Mesenteric fat pad (tissue), 1 donor: ENCODE data around the gene MTNR1A. TPM values are rescaled to one million over a fixed set of nuclear protein-coding genes. Genes with fewer than 3 reads are reported as not detected.
"Not testable (repeated sequence)": the region's sequence is repeated elsewhere in the genome, so short reads cannot be mapped to it uniquely, and the experiment has no call there.

ENCODE experiments used
- DNase-seq: peaks from one replicate; pipeline ENCODE4 v3.0.0-alpha.2; 2020; ENCODE audit warnings: low spot score
- total RNA-seq: library from RNA; stranded (reverse); fragmentation: NEBNext Ultra II Directional; extraction: Animal tissue kit (Norgen Biotek cat#: 25700); gene quantifications from one replicate; pipeline ENCODE4 v1.2.1, GENCODE V29; 2021
- donor health status: DM: yes; HTN: yes; CAD: no.

MTNR1A gene
- total RNA-seq, 1 donor from 2014 or later = not detected

DNA sequence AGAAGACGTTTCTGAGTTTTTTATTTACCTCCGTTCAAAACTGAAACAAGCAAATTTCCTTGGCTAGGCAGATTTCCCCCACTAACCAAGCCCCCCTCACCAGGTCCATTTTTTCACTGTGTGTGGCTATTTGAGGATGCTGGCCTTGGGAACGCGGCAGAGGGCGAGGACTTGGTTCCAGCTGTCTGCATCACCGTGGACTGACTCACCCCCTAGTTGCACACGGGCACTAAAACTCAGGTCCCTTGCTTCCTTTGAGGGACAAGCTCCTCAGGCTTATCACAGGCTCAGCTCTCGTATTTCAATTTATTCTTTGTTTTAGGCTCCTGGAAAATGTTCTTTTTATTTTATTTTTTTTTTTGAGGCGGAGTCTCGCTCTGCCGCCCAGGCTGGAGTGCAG, 8.4 kb upstream of the MTNR1A start:
- DNase-seq = no peak

DNA sequence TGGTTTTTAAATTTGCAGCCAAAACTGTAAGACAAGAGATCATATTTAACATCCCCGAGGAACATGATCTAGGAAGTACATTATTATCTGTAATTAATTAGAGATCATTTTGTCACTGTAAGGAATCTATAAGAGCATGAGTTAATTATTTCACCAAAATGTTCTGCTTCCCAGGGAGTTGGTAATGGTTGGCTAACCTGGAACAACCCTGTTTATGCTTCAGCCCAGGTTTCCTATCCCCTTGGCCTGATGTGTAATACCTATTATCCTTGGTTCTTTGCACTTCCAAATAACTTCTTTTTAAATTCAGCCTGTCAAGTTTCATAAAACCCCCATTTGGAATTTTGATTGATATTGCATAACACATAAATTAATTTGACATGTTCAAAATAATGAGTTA, 6.4 kb upstream of the MTNR1A start:
- no peak for DNase-seq

DNA sequence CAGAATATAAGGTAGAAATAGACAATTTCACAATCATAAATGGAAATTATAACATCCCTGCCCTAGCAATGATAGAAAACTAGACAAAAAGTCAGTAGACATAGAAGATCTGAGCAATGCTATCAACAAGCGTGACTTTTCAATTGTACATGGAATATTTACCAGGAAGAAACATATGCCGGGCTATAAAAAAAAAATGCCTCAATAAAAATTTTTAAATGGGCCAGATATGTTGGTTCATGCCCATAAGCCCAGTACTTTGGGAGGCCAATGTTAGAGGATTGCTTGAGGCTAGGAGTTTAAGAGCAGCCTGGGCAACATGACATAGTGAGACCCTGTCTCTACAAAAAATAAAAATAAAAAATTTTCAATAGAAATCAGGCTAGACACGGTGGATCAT, 5.3 kb upstream of the MTNR1A start:
- DNase-seq = no peak

DNA sequence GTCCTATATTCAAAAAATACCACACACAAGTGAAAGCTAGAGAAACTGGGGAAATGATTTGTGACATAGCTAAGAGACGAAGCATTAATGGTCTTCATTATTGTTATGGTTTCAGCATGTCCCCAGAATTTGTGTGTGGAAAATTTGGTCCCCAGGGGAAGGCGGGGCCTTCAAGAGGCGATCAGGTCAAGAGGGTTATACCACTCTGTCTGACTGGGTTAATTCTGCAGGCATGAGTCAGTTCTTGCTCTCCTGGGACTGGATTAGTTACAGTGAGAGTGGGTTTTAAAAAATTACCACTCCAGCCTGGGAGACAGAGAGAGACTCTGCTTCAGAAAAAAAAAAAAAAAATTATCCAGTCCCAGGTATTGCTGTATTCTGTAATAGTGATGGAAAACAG, 2.1 kb upstream of the MTNR1A start:
- no peak for DNase-seq

DNA sequence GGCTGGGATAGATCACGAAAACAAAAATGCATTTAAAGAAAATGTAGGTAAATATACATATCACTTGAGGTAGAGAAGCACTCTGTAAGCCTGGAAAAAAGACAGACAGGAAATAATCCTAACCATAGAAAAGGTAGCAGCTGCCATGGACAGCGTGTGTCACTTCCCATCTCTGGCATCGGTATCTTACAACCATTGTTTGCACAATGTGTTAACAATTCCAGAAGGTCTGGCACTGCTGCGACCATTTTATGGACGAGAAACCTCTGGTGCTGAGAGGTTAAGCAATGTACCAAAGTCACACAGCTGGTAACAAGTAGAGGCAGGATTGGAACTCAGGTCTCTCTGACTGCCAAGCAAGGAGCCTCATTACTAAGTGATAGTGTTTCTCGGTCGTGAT, 1.7 kb upstream of the MTNR1A start:
- no peak for DNase-seq

DNA sequence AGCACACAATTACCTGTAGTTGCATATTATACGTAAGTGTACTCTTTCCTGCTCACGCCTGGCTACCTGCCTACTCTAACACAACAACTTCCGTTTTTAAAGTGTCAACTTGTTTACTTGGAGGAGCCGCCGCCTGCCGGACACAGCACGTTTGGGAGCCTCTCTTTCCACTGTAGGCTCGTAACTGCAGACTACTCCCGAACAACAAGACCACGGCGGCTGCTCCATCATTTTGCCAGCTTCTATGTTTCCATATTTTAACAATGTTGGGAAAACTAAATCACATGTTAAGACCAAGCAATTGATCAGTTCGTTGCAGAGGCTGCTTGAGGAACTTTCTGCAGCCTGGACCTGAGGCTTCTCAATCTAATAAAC, 841 bp downstream of the MTNR1A start:
- DNase-seq = peak; percentile 59

DNA sequence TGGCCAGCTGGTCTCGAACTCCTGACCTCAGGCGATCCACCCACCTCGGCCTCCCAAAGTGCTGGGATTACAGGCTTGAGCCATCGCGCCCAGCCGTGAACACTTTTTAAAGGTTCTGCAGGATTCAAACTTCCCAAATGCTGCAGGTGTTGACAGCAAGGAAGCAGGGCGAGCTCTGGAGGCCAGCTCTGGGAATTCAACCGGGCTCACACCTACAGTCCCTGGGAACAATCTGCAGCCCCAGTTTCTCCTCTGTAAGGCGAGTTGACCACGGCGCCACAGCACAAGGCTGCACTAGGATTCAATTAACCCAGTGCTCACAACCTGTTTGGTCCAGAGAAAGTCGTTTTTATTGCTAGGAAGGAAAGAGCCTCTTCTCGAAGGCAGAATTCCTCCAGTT, 1.6 kb downstream of the MTNR1A start:
- no peak for DNase-seq

DNA sequence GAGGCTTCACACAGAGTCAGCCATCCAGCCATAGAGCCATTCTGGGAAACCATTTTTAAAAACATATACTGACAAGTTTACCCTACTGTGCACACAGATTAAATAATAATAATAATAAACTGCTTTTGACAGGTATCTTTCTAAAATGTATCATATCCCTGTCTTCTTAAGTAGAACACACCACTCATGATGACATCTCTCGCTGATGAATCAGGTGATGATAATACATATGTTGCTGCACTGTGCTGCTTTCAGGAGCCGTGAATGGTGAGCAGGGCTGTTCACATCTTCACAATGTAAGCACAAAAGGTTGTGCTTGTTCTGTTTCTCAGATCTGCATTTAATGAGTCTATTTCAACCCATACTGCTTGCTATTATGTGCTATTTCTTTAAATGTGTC, 3.5 kb downstream of the MTNR1A start:
- DNase-seq = no peak

DNA sequence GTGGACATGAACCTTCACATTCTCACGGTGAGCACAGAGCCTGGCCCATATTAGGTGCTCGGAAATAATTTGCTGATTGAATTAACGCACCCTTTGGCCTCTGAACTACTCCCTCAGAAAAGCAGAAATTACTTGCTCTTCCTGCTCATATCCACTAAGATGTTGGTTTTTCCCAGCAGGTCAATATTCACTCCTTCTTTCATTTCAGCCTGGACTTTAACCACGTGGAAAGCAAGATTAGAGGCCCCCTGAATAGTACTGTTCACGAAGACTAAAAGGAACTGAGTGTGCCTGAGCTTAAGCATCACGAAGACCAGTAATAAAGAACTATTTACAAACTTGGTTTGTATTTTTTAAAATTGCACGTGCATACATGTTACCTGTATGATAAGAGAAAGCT, 9.9 kb downstream of the MTNR1A start:
- DNase-seq = no peak

DNA sequence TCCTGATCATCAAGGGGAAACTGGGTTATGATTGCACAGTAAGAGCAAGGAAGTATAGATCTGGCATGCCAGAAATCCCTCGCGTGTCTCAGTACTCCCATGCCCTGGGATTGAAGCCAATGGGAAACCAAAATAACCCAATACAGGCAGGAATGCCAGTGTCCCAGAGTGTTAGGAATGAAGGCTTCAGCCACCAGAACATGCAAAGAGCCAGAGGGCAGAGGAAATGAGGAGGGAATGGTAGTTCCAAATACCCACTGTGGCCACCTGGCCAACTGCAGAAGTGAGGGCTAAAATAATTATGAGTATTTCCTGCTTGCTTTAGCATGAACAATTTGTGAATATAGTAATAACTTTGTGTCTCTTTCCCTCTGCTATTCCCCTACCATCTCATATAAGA, 12.2 kb downstream of the MTNR1A start:
- no peak for DNase-seq

DNA sequence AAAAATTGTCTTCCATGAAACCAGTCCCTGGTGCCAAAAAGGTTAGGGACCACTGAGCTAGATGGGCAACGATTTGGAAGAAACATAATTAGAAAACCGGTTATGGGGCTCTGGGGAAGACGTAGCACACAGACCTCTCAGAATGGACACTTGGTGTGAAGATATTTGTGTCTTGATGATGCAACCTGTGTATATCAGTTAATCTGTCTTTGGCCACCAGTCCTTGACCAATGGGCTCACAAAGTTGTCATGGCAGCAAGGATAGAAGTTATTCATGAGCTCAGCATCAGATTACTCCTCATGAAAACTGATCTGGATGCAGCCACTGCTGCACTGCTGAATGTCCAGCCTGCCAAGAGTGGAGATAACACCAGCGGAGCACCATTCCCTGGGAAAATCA, 13.6 kb downstream of the MTNR1A start:
- no peak for DNase-seq

DNA sequence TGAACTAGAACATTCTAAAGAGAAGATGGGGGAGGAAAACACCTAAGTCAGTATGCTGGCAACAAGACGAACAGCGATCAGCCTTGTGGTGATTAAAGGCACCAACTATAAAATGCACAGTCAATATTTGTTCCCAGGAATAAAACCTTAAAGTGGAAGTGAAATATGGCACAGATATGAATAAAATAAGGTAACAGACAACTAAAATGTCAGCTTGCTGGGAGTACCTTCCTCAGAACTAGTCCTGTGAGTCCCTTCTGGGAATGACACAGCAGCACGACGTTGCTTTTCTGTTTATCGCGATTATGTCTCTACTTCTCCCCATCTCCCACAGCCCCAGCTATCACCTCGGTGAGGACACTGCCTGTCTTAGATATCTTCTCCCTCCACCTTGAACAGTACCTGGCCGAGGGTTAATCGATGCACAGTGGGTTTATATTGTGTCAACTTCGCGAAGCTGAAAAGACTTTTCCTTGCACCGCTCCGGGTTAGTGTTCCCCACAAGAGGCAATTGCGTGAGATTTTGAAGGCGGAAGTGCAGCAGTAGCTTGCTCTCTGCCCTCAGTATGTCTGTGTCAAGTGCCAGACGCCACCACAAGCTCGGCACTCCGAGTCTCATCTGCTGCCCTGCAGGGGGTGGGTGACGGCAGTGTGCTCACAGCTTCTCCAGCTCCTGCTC, 17.4 kb downstream of the MTNR1A start:
- DNase-seq = no peak

DNA sequence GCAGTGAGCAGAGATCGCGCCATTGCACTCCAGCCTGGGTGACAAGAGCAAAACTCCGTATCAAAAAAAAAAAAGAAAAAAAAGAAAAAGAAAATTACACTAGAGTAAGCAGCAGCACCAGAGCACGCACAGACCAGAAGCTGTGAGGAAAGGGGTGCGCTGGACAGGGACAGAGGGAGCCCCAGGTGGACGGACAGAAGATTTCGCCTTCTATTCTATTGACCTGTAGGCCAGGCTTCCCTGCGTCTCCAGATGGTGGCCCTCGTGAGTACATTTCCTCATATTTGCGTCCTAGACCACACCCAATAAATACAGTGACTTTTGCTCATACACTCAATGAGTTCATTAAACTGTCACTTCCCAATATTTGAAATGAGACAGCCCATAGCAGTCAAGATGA, 19.1 kb downstream of the MTNR1A start:
- DNase-seq = no peak

DNA sequence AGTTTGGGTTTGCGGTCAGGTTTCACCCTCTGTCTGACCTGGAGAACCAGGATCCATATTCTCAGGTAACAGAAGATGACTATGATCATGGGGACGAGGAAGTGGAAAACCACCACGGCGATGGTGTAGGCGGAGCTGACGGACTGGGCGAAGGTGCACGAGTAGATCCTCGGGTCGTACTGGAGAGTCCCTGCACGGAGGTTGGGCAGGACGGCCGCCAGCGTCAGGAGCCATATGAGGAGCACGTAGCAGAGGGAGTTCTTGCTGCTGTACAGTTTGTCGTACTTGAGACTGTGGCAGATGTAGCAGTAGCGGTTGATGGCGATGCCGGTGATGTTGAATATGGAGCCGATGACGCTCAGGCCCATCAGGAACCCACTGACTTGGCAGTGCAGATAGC, 21.3 kb downstream of the MTNR1A start:
- no peak for DNase-seq

DNA sequence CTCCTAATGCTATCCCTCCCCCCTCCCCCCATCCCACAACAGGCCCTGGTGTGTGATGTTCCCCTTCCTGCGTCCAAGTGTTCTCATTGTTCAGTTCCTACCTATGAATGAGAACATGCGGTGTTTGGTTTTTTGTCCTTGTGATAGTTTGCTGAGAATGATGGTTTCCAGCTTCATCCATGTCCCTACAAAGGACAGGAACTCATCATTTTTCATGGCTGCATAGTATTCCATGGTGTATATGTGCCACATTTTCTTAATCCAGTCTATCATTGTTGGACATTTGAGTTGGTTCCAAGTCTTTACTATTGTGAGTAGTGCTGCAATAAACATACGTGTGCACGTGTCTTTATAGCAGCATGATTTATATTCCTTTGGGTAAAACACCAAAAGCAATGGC, 31.4 kb downstream of the MTNR1A start:
- not testable (repeated sequence) for DNase-seq

DNA sequence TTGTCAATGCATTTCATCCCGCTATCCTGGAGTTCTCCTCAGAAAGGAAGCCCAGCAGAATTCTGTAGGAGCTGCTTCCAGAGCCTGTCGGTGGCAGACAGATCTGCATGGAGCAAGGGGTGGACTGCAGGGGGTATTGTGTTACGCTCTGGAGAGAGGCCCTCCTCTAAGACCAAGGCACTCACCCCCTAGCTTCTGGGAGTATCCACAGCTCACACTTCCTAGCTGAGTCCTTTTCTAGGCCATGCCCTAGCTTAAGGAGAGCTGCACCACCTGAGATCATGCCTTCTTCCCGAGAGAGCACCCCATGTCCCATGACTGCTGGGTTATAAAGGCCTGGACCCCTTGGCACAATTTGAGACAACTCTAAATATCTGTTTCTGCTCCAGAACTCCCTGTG, 39.1 kb downstream of the MTNR1A start:
- peak; percentile 28 for DNase-seq

DNA sequence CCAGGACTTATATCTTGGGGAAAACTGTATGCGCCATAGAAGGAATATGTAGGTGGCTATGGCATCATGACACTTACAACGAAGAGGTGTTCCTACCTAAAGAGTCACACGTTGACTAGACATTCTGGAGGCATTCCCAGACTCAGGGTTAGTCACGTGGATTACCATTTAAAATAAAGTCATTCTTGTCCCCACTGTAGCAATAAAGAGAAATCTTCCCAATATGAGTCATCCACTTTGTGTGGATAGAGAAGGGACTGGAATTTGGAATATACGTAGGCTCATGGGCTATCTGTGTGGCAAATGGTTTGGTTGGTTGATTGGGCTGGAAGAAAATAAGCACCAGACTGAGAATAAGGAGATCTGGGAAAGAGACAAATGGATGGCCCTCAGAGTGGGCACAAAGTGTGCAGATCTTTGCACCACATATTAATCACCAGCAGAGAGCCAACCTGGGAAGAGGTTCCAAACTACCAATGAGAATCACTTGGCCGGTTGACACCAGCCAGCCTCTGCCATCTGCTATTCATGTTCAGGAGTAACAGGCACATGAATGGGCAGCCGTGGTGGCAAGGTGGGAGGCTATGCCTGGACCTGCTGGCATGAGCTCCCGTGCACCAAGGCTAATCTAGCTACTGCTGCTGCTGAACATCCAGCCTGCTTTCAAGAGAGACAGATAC, 41.0 kb downstream of the MTNR1A start:
- DNase-seq = no peak

DNA sequence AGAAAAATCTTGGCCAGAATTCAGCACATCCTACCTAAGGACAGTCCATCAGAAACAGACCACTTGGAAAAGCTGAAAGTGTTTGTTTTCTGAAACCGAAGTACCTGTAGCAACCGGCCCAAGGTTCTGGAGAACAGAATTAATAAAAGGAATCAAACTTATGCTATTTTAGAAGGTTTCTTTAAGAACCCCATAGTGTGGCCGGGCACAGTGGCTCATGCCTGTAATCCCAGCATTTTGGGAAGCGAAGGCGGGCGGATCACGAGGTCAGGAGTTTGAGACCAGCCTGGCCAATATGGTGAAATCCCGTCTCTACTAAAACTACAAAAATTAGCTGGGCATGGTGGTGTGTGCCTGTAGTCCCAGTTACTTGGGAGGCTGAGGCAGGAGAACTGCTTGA, 50.6 kb downstream of the MTNR1A start:
- DNase-seq = not testable (repeated sequence)

DNA sequence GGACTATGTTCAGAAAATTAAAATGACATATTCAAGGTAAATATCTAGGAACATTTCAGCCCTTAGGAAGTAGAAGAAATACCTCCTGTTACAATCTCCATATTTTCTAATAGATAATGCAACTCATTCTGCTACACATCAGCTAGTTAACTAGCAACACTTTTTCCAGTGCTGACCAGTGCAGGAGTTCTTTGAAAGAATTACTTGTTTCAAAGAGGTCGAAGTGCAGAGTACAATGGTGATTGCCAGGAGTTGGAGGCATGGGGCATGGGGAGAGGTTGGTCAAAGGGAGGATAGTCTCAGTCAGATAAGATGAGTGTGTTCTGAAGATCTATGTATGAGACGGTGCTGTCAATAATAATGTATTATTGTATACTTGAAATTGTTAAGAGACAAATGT, 53.1 kb downstream of the MTNR1A start:
- DNase-seq = no peak

DNA sequence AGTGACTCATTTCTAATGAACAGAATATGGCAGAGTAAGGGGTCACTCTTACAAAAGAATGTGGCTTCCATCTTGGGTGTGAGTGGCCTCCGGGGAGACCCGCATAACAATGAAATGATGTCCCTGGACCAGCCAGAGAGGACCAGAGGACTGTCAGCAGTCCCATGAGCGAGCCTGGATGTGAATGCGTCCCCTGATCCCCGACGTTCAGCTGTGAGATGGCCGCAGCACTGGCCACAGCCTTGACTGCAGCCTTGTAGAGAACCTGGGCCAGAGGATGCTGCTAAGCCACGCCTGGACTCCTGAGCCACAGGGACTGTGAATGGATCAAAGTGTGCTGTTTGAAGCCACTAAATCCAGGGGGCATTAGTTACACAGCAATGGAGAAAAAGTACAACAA, 53.8 kb downstream of the MTNR1A start:
- no peak for DNase-seq

DNA sequence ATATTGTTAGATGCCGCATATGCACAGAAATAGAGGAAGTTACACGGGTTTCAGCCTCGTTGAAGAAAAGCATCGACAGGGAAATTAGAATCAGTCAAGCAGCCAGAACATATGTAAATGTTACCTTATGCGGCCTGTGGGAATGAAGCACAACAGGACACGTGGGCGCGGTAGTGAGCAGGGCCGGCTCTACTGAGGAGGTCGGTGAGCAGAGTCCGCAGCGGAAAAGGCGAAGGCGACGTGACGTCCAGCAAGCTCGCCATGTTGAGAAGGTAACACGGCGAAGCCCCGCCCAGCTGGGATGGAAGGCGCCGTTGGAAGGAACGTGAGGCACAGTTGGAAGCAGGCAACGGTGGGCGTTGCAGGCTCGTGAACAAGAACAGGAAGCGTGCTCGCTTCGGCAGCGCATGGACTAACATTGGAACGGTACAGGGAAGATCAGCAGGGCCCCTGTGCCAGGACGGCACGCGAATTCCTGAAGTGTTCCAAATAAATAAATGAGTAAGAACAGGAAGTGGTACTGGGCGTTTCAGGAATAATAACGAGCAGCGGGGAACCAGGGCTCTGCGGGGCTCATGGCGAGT, 54.6 kb downstream of the MTNR1A start:
- no peak for DNase-seq

DNA sequence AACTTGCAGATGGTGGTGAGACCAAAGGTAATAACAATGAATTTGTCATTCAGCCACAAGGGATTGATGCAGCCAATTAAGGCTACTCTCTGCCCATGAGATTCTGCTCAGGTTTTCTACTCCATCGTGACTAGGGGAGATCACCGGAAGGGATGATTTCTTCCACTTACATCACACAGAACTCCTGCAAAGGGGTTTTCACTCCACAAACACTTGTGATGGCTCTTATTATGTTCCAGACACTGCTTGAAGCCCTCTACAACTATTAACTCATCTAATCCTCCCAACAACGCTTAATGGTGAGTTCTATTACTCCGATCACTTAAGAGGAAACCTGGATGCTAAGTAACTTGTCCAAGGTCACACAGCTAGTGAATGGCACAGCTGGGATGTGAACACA, 55.9 kb downstream of the MTNR1A start:
- no peak for DNase-seq

DNA sequence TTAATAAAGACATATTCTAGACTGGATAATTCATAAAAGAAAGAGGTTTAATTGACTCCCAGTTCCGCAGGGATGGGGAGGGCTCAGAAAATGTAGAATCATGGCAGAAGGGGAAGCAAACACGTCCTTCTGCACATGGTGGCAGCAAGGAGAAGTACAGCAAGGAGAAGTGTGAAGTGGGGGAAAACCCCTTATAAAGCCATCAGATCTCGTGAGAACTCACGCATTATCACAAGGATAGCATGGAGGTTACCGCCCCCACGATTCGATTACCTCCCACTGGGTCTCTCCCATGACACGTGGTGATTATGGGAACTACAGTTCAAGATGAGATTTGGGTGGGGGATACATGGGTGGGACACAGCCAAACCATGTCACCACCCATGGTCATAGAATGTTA, 58.3 kb downstream of the MTNR1A start:
- no peak for DNase-seq
